HG03025 (cell line): ENCODE measurements around the gene NPHP3.
"Not testable (repeated sequence)": the region's sequence is repeated elsewhere in the genome, so short reads cannot be mapped to it uniquely, and the experiment has no call there.

Experiments
- ATAC-seq: cut with Tn5 transposase; IDR thresholded peaks from one replicate; pipeline ENCODE4 v1.9.1; 2021; ENCODE audit warnings: mild to moderate bottlenecking, moderate library complexity; ENCODE audit not compliant: unreplicated experiment, low FRiP score

Gene NPHP3

GRCh38 chr3:132722165-132723023 is at the start of gene NPHP3:
Gene NPHP3, minus strand, starts transcription at chr3:132722409. Its CDS starts 54 bp downstream, at chr3:132722355.
- peak; percentile 85 for ATAC-seq

DNA sequence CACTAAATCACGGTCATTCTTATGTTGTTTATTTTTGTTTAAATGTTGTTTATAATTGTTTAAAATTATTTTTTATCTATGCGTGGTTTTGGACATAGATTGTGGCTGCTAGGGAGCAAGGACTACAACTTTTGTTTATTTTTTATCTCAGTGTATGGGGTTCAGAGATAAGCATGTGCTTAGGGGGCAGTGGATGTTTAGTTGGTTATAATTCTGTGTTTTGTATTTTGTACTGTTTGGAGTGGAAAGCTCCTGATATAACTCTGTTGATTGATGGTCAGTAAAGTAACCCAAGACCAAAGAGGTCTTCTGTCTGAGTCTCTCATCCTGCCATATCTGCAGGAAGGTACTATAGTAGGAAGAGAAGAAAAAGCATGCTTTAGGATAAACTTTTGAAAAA is 36.5 kb upstream of the NPHP3 start:
- ATAC-seq = no peak

- no peak for ATAC-seq
These were observed 34.0 kb upstream of the NPHP3 start for GRCh38 chr3:132756108-132756650.

- no peak for ATAC-seq
These were observed 31.7 kb upstream of the NPHP3 start for GRCh38 chr3:132753946-132754345.

DNA sequence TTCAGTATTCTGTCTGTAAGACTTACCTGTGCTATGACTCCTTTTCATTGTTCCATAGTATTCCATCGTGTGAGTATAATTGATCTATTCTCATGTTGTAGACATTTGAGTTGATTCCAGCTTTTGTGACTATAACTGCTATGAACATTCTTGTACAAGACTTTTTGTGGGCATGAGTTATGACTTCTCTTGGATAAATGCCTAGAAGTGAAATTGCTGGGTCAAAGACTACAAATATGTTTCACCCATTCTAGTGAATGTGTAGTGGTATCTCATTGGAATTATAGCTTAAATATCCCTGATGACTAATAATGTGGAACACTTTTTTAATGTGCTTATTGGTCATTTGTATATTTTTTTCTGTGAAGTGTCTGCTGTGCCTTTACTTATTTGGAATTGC is 27.6 kb upstream of the NPHP3 start:
- ATAC-seq = no peak

DNA sequence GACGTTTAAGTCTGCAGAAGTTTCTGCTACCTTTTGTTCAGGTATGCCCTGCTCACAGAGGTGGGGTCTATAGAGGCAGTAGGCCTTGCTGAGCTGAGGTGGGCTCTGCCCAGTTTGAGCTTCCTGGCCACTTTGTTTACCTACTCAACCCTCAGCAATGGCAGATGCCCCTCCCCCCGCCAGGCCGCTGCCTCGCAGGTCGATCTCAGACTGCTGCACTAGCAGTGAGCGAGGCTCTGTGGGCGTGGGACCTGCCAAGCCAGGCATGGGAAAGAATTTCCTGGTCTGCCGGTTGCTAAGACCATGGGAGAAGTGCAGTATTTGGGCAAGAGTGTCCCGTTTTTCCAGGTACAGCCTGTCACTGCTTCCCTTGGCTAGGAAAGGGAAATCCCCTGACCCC is 24.5 kb upstream of the NPHP3 start:
- ATAC-seq = not testable (repeated sequence)

DNA sequence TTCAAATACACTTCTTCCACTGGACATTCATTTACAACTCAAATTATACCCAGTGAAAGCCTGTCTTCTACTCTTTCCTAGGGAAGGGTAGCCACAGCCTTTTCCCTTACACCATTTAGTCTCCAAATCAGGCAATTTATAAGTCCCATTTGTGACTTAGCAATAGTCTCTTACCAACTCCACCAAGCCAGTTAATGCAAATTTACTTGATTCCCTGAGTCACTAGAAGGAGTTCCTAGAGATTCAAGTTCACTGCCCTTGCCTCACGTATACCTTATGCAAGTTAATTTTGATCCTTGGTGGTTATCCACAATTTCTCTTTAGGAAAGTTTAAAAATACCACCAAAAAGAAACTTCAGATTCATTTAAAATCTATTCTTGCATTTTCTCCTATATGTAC is 16.1 kb upstream of the NPHP3 start:
- no peak for ATAC-seq

DNA sequence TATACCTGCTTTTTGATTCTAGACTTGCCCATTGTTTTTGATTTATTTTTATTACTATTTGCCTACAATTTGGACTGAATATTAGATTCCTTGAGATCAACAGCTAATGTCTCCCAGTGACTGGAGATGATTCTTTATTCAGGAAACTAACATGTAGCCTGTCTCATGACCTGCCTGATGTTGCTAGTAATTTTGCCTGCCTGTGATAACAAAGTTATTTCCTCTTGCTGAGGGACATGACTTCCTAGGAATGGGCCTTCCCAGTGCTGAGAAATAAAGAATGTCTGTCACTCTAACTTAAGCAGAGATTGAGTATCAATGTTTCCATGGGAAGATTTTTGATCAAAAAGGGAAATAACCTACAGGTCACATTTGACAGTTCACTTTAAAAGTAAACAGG is 13.4 kb upstream of the NPHP3 start:
- ATAC-seq = no peak

DNA sequence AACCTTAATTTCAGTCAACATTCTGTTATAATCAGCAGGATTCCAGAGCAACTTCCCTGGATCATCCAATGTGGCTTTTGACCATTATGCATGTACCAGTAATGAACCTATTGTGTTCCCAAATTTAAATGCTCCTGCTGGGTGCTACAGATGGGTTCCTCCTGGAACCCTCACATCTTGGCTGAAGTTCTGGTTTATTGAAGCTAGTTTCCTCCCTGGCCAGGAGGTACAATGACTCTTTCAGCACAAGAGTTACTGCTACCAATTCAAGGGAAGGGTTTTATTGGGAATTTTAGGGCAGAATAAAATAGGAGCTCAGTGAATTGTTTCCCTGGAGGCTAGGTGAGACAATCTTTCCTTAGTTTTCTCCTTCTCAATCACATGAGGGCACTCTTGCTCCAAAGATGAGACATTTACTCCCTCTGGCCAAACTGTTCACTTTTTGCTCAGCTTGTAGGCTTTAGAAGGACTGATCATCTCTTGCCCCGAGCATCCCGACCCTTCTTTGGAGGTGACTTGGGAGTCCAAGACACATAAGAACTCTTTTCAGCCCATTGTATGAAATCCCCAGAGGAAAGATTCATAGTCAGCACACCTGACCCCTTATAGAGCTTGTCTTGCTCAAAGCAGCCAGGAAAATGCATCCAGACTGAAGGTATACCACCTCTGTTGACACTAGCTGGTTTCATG is 8.8 kb upstream of the NPHP3 start:
- ATAC-seq = no peak

- no peak for ATAC-seq
These were observed 4.2 kb upstream of the NPHP3 start for GRCh38 chr3:132726341-132726823.

- no peak for ATAC-seq
These were observed 1.1 kb upstream of the NPHP3 start for GRCh38 chr3:132723024-132723950.

DNA sequence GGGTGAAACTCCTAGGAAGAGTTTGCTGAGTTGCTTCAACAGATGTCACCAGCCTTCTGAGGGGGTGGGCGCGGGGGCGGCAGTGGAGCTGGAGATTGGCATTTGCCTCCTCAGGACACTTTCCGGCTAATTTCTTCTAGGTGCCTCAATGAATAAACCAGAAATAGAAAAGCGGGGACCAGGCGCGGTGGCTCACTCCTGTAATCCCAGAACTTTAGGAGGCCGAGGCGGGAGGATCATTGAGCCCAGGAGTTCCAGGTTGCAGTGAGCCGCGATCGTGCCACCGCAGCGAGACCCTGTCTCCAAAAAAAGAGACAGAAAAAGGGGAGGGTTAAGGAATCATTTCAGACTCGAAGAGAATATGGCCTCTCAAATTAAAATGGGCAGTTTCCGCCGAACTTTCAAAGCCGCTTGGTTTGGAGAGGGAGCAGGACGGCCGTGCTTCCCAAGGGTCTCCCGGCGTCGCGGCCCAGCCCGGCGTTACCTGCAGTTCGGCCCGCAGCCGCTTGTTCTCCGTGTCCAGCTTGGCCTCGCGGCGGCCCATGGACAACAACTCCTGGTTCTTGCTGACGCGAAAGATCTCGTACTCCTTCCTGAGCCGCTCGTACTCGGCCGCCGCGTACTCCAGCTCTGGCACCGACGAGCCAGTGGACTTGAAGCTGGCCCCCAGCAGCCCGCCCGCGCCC is 587 bp downstream of the NPHP3 start:
- no peak for ATAC-seq

DNA sequence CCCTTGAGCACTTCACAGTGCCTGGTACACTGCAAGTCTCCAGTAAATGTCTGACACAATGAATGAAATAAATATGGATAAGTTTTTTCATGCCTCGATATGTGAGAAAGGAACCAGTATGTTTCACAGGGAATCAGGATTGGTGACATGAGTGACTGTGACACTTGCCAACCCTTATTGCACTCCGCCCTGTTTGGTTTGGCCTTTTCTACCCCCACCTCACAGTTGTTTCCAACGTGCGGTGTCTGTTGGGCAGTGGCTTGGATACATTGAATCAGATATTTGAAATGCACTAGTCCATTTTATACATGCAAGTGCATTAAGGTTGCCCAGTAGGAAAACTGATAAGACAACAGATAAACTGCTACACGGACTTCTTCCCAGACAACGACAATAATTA is 2.0 kb downstream of the NPHP3 start:
- no peak for ATAC-seq

- ATAC-seq = no peak
These were observed 5.8 kb downstream of the NPHP3 start for GRCh38 chr3:132716372-132716771.

- ATAC-seq = no peak
These were observed 8.1 kb downstream of the NPHP3 start for GRCh38 chr3:132713977-132714727.

GRCh38 chr3:132710311-132710710 is 11.9 kb downstream of the NPHP3 start:
- ATAC-seq = no peak

DNA sequence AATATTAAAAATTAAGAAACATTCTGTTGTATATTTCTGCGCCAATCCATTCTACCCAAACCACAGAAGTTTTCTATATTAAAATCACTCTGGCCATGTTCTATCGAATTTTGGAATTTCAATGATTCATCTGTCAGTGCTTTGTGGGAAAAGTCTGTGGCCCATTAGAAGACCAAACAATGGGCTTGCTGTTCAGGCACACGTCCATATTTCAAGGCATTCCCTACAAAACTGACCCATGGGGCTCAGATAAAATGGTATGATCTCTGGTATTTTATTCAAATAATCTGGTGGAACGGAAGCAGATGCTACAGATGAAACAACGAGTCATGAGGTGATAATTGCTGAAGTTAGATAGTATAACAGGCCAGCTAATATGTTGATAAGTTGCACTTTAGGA is 12.4 kb downstream of the NPHP3 start:
- no peak for ATAC-seq

DNA sequence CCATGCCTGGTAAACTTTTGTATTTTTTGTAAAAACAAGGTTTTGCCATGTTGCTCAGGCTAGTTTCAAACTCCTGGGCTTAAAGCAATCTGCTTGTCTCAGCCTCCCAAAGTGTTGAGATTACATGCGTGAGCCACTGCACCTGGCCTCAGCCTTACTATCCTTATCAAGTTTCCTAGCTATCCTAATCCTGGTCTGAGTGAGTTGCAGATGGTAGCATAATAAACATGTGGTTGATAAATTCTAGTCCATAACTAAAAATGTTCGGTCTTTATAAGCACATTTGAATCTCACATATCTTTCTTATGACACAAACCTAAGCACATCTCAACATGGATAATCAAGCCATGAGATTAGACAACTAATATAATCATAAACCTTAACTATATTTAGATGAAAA is 18.5 kb downstream of the NPHP3 start:
- no peak for ATAC-seq

DNA sequence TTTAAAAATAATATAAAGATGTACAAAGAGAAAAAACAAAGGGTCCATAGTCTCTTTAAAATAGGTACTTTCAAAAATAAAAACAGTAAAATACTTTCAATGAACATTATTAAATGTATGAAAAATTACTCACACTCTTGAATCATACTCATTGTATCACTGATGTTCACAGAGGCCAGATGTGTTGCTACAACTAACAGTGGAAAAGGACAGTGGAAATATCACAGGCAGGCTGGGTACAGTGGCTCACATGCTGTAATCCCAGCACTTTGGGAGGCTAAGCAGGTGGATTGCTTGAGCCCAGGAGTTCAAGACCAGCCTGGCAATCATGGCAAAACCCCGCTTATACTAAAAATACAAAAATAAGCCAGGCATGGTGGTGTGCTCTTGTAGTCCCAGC is 26.8 kb downstream of the NPHP3 start:
- no peak for ATAC-seq
